GM12878 (cell line): ENCODE results near the gene SKAP1. TPM values are rescaled to one million over a fixed set of nuclear protein-coding genes. Genes with fewer than 3 reads are reported as not detected.

Experiments
- ATAC-seq: fragments of 200-7000 bp; cut with Tn5 transposase; 3 replicates; pipeline ENCODE4 v1.9.1; 2020; ENCODE audit warnings: mild to moderate bottlenecking, moderate library complexity
- BruUV-seq: library from RNA; stranded (reverse); fragments of 400-500 nt; replicated peaks from 2 replicates; lab custom pipeline; 2021; lab: Mats Ljungman, UMichigan
- CTCF ChIA-PET: fragments of 300-600 bp; sonication (Branson Sonifier 250); formaldehyde crosslinking; extraction: SDS; loops from one replicate; lab custom pipeline; 2021; ENCODE audit warnings: inconsistent platforms; lab: Yijun Ruan, JAX
- POLR2A ChIA-PET: fragments of 350-600 bp; formaldehyde crosslinking; extraction: SDS; loops from one replicate; lab custom pipeline; 2021; ENCODE audit warnings: inconsistent platforms; lab: Charles Lee
- RAD21 ChIA-PET: fragments of 300-600 bp; sonication (Branson Sonifier 250); formaldehyde crosslinking; loops from one replicate; lab custom pipeline; 2023; ENCODE audit warnings: antibody characterized with exemption; ENCODE audit not compliant: unreplicated experiment; lab: Charles Lee
- SMC1A ChIA-PET: fragments of 300-600 bp; sonication (Branson Sonifier 250); formaldehyde crosslinking; loops from one replicate; lab custom pipeline; 2023; ENCODE audit not compliant: unreplicated experiment, uncharacterized antibody; lab: Charles Lee
- DNase-seq: peaks from one replicate; pipeline ENCODE4 v3.0.0-alpha.2; 2011; ENCODE audit warnings: low read depth, low spot score
- FAIRE-seq: peaks from 3 replicates; lab custom pipeline; 2011; peaks lifted over from hg19 to GRCh38; lab: Jason Lieb, UNC
- H2AFZ ChIP-seq: 2 replicates; pipeline ENCODE4 v1.6.0; 2011; ENCODE audit warnings: low read depth, low read length, control low read depth; ENCODE audit not compliant: control insufficient read depth
- H3K27ac ChIP-seq: 2 replicates; pipeline ENCODE4 v1.5.1; 2011; ENCODE audit warnings: control low read depth; ENCODE audit not compliant: control insufficient read depth, insufficient read depth
- H3K27me3 ChIP-seq, 2 experiments: replicated peaks in 1 of 2; 2 replicates each; pipeline versions ENCODE4 v1.6.0 to v1.6.1; 2011; ENCODE audit warnings: low read length in 1 of 2; ENCODE audit not compliant: control insufficient read depth in 2 of 2, insufficient read depth in 2 of 2
- H3K36me3 ChIP-seq, 2 experiments: 2 replicates each; pipeline ENCODE4 v1.5.1; 2011; ENCODE audit warnings: low read length in 1 of 2; ENCODE audit not compliant: control insufficient read depth in 2 of 2, insufficient read depth in 2 of 2
- H3K4me1 ChIP-seq: 2 replicates; pipeline ENCODE4 v1.6.1; 2011; ENCODE audit warnings: mild to moderate bottlenecking, low read length, moderate library complexity, mixed read lengths; ENCODE audit not compliant: control insufficient read depth, insufficient read depth
- H3K4me2 ChIP-seq: 2 replicates; pipeline ENCODE4 v1.6.0; 2011; ENCODE audit warnings: control low read depth; ENCODE audit not compliant: control insufficient read depth, insufficient read depth
- H3K4me3 ChIP-seq: fragments of 200-600 bp; sonication (generic); 2 replicates; pipeline ENCODE4 v1.5.1; 2016
- H3K79me2 ChIP-seq: 2 replicates; pipeline ENCODE4 v1.6.0; 2011; ENCODE audit warnings: low read length; ENCODE audit not compliant: control insufficient read depth, insufficient read depth
- H3K9ac ChIP-seq: 2 replicates; pipeline ENCODE4 v1.8.0; 2011; ENCODE audit warnings: low read length, control low read depth, mixed read lengths; ENCODE audit not compliant: control insufficient read depth, insufficient read depth
- H3K9me3 ChIP-seq: replicated peaks from 3 replicates; pipeline ENCODE4 v1.5.1; 2011; ENCODE audit warnings: mild to moderate bottlenecking, low read length; ENCODE audit not compliant: control insufficient read depth, insufficient read depth
- H4K20me1 ChIP-seq: 2 replicates; pipeline ENCODE4 v1.6.0; 2011; ENCODE audit not compliant: control insufficient read depth, insufficient read depth
- BCL11A ChIP-seq: IDR thresholded peaks from 2 replicates; pipeline ENCODE4 v1.6.1; 2011; ENCODE audit warnings: low read depth, low read length
- BHLHE40 ChIP-seq, 2 experiments: fragments of 450-650 bp in 1 of 2; IDR thresholded peaks; 2 replicates each; pipeline ENCODE4 v1.6.1; 2011 to 2017; ENCODE audit warnings: low read depth in 2 of 2, borderline replicate concordance in 1 of 2, improper control_type of control experiment in 1 of 2, low read length in 1 of 2, mild to moderate bottlenecking in 1 of 2
- CHD4 ChIP-seq: fragments of 200-600 bp; sonication (generic); IDR thresholded peaks from 2 replicates; pipeline ENCODE4 v1.6.1; 2016; ENCODE audit warnings: mild to moderate bottlenecking
- CREB1 ChIP-seq: IDR thresholded peaks from 2 replicates; pipeline ENCODE4 v1.6.1; 2012; ENCODE audit warnings: low read depth, mild to moderate bottlenecking, inconsistent platforms
- ETV6 ChIP-seq, 2 experiments: fragments of 450-650 bp in 1 of 2; IDR thresholded peaks in 1 of 2; conservative IDR thresholded peaks in 1 of 2; 2 replicates each; pipeline ENCODE4 v1.6.1; 2014; ENCODE audit warnings: antibody characterized with exemption in 1 of 2, borderline replicate concordance in 1 of 2, low read depth in 1 of 2, mild to moderate bottlenecking in 1 of 2, moderate library complexity in 1 of 2
- EZH2 ChIP-seq: IDR thresholded peaks from 2 replicates; pipeline ENCODE4 v1.6.1; 2012; ENCODE audit warnings: low read depth, mild to moderate bottlenecking, control low read depth, inconsistent platforms, low read length, borderline replicate concordance; ENCODE audit not compliant: control insufficient read depth
- KAT2A ChIP-seq: conservative IDR thresholded peaks from 2 replicates; pipeline ENCODE4 v1.6.1; 2011; ENCODE audit warnings: low read depth, low read length; ENCODE audit not compliant: control insufficient read depth
- MAX ChIP-seq: IDR thresholded peaks from 2 replicates; pipeline ENCODE4 v1.6.1; 2012; ENCODE audit warnings: low read depth, low read length, improper control_type of control experiment
- NFXL1 ChIP-seq: fragments of 450-650 bp; IDR thresholded peaks from 2 replicates; pipeline ENCODE4 v1.6.1; 2017; ENCODE audit warnings: antibody characterized with exemption, mild to moderate bottlenecking, borderline replicate concordance
- NR2F1 ChIP-seq: fragments of 450-650 bp; conservative IDR thresholded peaks from 2 replicates; pipeline ENCODE4 v1.6.1; 2017; ENCODE audit warnings: mild to moderate bottlenecking
- PBX3 ChIP-seq: IDR thresholded peaks from 2 replicates; pipeline ENCODE4 v1.6.1; 2011; ENCODE audit warnings: mild to moderate bottlenecking, low read depth, low read length, moderate library complexity; ENCODE audit not compliant: insufficient replicate concordance
- RFX5 ChIP-seq: IDR thresholded peaks from 2 replicates; pipeline ENCODE4 v1.6.1; 2011; ENCODE audit warnings: low read depth, low read length, improper control_type of control experiment
- SREBF1 ChIP-seq: IDR thresholded peaks from 2 replicates; pipeline ENCODE4 v1.6.1; 2012; ENCODE audit warnings: mild to moderate bottlenecking, low read length
- SUPT20H ChIP-seq: IDR thresholded peaks from 2 replicates; pipeline ENCODE4 v1.6.1; 2011; ENCODE audit warnings: low read depth, mild to moderate bottlenecking, low read length, moderate library complexity, borderline replicate concordance; ENCODE audit not compliant: control insufficient read depth
- TAF1 ChIP-seq: IDR thresholded peaks from 2 replicates; pipeline ENCODE4 v1.6.1; 2011; ENCODE audit warnings: mild to moderate bottlenecking, low read depth, low read length, borderline replicate concordance
- ZNF592 ChIP-seq: fragments of 450-650 bp; IDR thresholded peaks from 2 replicates; pipeline ENCODE4 v1.6.1; 2017; ENCODE audit warnings: mild to moderate bottlenecking, moderate library complexity
- WGBS: methylation state at CpG from one replicate; pipeline ENCODE4 v1.1.6; 2016; ENCODE audit warnings: low lambda C conversion rate; ENCODE audit not compliant: insufficient replicate concordance, insufficient coverage; ENCODE audit errors: missing lambda C conversion rate; 5-methylcytosine and 5-hydroxymethylcytosine counted together
- in situ Hi-C: fragments of 300-500 bp; cut with MboI; formaldehyde crosslinking; loops from 9 replicates; pipeline ENCODE4 v1.14.3; 2018; ENCODE audit warnings: mixed read lengths
- intact Hi-C: fragments of 100-400 bp; cut with micrococcal nuclease; formaldehyde crosslinking; loops from one replicate; pipeline ENCODE4 v1.14.2; 2022; ENCODE audit not compliant: unreplicated experiment
- polyA plus RNA-seq, 11 experiments: library from polyadenylated mRNA; depleted of rRNA in 4 of 11; unstranded in 6 of 11; stranded (reverse) in 5 of 11; fragments of >200 nt; fragmentation: Nextera tagmentation in 4 of 11; fragmentation: Illumina TruSeq in 1 of 11; extraction: Ambion mirVana in 4 of 11; extraction: Trizol in 1 of 11; gene quantifications; 1 replicate in 1 of 11; 2 replicates in 10 of 11; pipeline versions ENCODE4 v1.2.1 to v1.2.3, GENCODE V29; 2011 to 2016; ENCODE audit warnings: inconsistent platforms in 2 of 11, missing spikeins in 2 of 11, low read depth in 1 of 11
- total RNA-seq, 4 experiments: library from RNA; depleted of rRNA in 3 of 4; stranded (reverse); fragments of >200 nt in 3 of 4; fragmentation: Illumina TruSeq in 1 of 4; extraction: Trizol in 1 of 4; gene quantifications; 2 replicates each; pipeline versions ENCODE4 v1.2.1 to v1.2.3, GENCODE V29; 2013 to 2021

SKAP1 gene
- total and polyA plus RNA-seq, 10 of the 15 experiments (the other 5 are each of a cell fraction or from before 2014, with no cell fraction given), result 17.1 to 97.6 (median 35.9) TPM

- Histone ChIP-seq H3K4me3 (no peak overlapping the region), H3K27ac (no peak overlapping the region), H3K27me3 (no peaks in the 10 kb centered on the region), H3K9ac (no peak overlapping the region), H3K9me3 (no peaks in the 10 kb centered on the region), H3K36me3 (peaks cover 0 to 11% of the 10 kb centered on the region in 2 experiments; a peak in 2 of 4 replicates), H3K4me2 (no peak overlapping the region), H3K4me1 (no peaks in the 10 kb centered on the region), H2AFZ (no peak overlapping the region), H4K20me1 (no peaks in the 10 kb centered on the region), H3K79me2 (no peaks in the 10 kb centered on the region)
- FAIRE-seq (no peak), DNase-seq (no peak), ATAC-seq (no peak)
- WGBS, result 44% methylated on average over 4 of the region's 4 CpGs
- ChIA-PET POLR2A (no interaction called here), CTCF (interaction anchor here (0.6 to 1.2 kb wide), 3 partner anchors 8 to 155 kb away, joined by 3 read pairs; no protein-coding TSS in a partner anchor), SMC1A (interaction anchor here (0.6 to 1.5 kb wide), 6 partner anchors 15 to 176 kb away, joined by 3 to 4 read pairs (median 3); no protein-coding TSS in a partner anchor), RAD21 (no interaction called here)
- no TSS peak for BruUV-seq
- intact Hi-C loops, result no loop called here
- TF ChIP-seq MAX (no peak), SREBF1 (no peak), SUPT20H (no peak), TAF1 (no peak), CREB1 (no peak), PBX3 (no peak), KAT2A (no peak), NR2F1 (no peak), BCL11A (no peak), EZH2 (no peak), NFXL1 (no peak), ZNF592 (no peak), BHLHE40 (IDR thresholded peaks at IDR 0.05; ENCODE audit: borderline replicate concordance in 1 of 2, low read depth in 2 of 2, low read length in 1 of 2) (no peak), CHD4 (no peak), RFX5 (no peak), ETV6 (conservative IDR thresholded peaks at IDR 0.05 in 1 of 2, IDR thresholded peaks at IDR 0.05 in 1 of 2; ENCODE audit: borderline replicate concordance in 1 of 2, low read depth in 1 of 2) (no peak)
- in situ Hi-C loops, result no loop called here
Measured at GRCh38 chr17:48192321-48192731, 237.7 kb downstream of the SKAP1 start.
